ENCODE measurements around the gene METTL9.
"Not testable (repeated sequence)": the region's sequence is repeated elsewhere in the genome, so short reads cannot be mapped to it uniquely, and the experiment has no call there.

METTL9 gene

GRCh38 chr16:21599122-21600030, at the start of gene METTL9:
Gene METTL9 (plus strand): TSS chr16:21599577. CDS start chr16:21599734, 157 bp downstream.
- H3K4me1 Mint-ChIP-seq: peaks cover 41% of the 10 kb centered on the region
- H3K9me3 Mint-ChIP-seq: no peaks in the 10 kb centered on the region
- H3K4me3 Mint-ChIP-seq: peak within 1 kb of the TSS; percentile 90
- peak; percentile 96 for ATAC-seq
- no peaks in the 10 kb centered on the region for H3K36me3 Mint-ChIP-seq
- H3K27ac Mint-ChIP-seq: peak within 1 kb of the TSS; percentile 90
- no peaks in the 10 kb centered on the region for H3K27me3 Mint-ChIP-seq

- not testable (repeated sequence) for H3K9me3 Mint-ChIP-seq, ATAC-seq, H3K27me3 Mint-ChIP-seq, H3K4me3 Mint-ChIP-seq, H3K36me3 Mint-ChIP-seq, H3K27ac Mint-ChIP-seq
- H3K4me1 Mint-ChIP-seq: peaks cover 14% of the 10 kb centered on the region
These were observed 49.4 kb upstream of the METTL9 start for GRCh38 chr16:21549975-21550374.

DNA sequence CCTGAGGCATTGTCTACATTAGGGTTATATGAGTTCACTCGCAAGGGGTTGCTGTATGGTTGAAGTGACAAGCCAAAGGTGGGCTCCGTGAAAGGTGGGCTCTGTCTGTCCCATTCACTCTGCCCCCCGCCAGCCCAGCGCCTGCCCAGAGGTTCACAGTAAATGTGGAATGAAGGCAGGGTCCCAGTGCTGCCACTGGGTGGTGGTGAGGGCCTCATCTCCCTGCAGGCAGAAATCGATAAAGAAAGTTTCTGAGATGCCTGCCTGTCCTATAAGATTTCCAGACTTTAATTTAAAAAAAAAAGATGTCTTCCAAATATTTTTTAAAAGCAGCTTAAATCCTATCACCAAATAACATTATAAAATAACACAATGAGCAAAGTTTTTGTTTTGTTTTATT, 48.9 kb upstream of the METTL9 start:
- H3K4me3 Mint-ChIP-seq, ATAC-seq, H3K27ac Mint-ChIP-seq, H3K27me3 Mint-ChIP-seq, H3K36me3 Mint-ChIP-seq, H3K9me3 Mint-ChIP-seq: not testable (repeated sequence)
- peaks cover 18% of the 10 kb centered on the region for H3K4me1 Mint-ChIP-seq

DNA sequence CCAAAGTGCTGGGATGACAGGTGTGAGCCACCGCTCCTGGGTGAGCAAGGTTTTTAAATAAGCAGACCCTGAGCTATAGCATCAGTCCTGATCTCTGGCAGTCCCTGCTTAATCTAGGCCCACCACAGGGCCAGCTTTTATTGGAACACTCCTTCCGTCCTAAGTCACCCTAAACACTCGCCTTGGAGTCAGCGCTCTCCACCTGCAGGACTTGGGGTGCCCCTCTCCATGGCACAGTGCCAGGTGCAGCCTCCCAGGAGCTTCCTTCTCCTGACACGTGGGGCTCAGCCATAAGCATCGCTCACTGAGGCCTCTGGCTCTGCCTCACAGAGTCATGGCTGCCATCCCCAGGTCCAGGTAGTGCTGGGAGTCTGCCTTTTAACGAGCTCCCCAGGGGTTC, 48.3 kb upstream of the METTL9 start:
- H3K27me3 Mint-ChIP-seq, H3K27ac Mint-ChIP-seq, H3K4me3 Mint-ChIP-seq, H3K36me3 Mint-ChIP-seq, H3K9me3 Mint-ChIP-seq, ATAC-seq: not testable (repeated sequence)
- peaks cover 21% of the 10 kb centered on the region for H3K4me1 Mint-ChIP-seq

- H3K4me1 Mint-ChIP-seq: peaks cover 21% of the 10 kb centered on the region
- not testable (repeated sequence) for H3K36me3 Mint-ChIP-seq, H3K27me3 Mint-ChIP-seq, H3K9me3 Mint-ChIP-seq, H3K4me3 Mint-ChIP-seq, ATAC-seq, H3K27ac Mint-ChIP-seq
These were observed 47.8 kb upstream of the METTL9 start for GRCh38 chr16:21551600-21551999.

- H3K27me3 Mint-ChIP-seq, ATAC-seq, H3K9me3 Mint-ChIP-seq, H3K36me3 Mint-ChIP-seq, H3K4me3 Mint-ChIP-seq: not testable (repeated sequence)
- Mint-ChIP-seq H3K27ac (peak overlapping the region; percentile 75), H3K4me1 (peaks cover 21% of the 10 kb centered on the region)
These were observed 45.7 kb upstream of the METTL9 start for GRCh38 chr16:21553481-21554296.

DNA sequence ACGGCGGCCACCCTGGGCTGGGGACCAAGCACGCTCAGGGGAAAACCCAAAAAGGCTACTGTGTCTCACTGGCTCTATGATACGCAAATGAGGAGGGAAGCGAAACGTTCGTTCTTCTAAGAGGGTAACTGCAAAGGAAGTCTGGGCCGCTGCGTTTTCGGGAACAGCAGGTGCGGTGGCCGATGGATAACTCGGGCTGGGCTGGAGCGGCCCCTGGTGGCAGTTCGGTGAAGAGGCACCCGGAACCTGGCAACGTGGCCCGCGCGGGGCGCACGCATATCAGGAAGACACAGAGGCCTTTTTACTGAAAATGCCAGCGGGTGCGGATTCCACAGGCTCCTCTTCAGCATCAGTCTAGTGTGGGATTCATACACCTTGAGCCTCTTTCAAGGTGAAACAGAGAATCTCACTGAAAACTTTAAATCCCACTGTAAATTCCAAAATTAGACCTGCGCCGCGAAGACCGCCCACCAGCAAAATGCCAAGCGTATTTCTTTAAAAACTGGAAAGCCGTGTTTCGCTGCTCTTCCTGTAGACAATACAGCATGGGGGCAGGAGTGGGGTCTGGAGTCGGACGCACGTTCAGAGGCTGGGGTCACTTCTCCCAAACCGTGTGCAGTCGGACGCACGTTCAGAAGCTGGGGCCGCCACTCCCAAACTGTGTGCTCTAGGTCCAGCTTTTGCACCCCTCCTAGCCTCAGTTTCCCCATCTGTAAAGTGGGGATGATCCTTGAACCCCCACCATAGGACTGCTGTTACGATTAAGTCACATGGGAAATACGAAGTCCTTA, 44.4 kb upstream of the METTL9 start:
- Mint-ChIP-seq H3K4me3 (peak overlapping the region; percentile 63), H3K4me1 (peaks cover 21% of the 10 kb centered on the region), H3K9me3 (no peaks in the 10 kb centered on the region), H3K27ac (peak overlapping the region; percentile 75), H3K36me3 (no peaks in the 10 kb centered on the region), H3K27me3 (peaks cover 8% of the 10 kb centered on the region)
- ATAC-seq: peak; percentile 99

DNA sequence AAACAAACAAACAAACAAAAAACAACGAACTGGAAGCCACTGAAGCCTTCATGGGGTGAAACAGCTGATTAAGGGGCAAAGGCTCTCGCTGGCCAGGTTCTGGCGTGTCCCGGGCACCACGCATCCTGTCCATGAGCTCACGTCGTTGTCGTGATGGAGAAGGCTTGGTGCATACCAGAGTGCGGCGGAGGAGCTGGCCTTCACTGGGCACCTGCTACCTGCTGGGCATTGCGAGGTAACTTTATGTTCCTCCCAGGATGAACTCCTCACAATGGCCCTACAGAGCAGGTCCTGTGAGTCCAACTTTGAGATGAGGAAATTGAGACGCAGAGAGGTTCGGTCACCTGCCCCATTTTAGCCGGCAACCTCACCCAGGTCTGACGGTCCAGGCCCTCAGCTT, 43.8 kb upstream of the METTL9 start:
- peaks cover 21% of the 10 kb centered on the region for H3K4me1 Mint-ChIP-seq
- peak overlapping the region; percentile 75 for H3K27ac Mint-ChIP-seq
- H3K9me3 Mint-ChIP-seq, H3K36me3 Mint-ChIP-seq, H3K27me3 Mint-ChIP-seq, ATAC-seq, H3K4me3 Mint-ChIP-seq: not testable (repeated sequence)

GRCh38 chr16:21556026-21556595, 43.3 kb upstream of the METTL9 start:
- H3K9me3 Mint-ChIP-seq, H3K4me3 Mint-ChIP-seq, H3K27me3 Mint-ChIP-seq, H3K36me3 Mint-ChIP-seq, ATAC-seq: not testable (repeated sequence)
- peak overlapping the region; percentile 52 for H3K27ac Mint-ChIP-seq
- H3K4me1 Mint-ChIP-seq: peaks cover 21% of the 10 kb centered on the region

GRCh38 chr16:21556651-21557241, 42.6 kb upstream of the METTL9 start:
- H3K4me3 Mint-ChIP-seq, H3K27me3 Mint-ChIP-seq, ATAC-seq, H3K9me3 Mint-ChIP-seq, H3K36me3 Mint-ChIP-seq: not testable (repeated sequence)
- H3K27ac Mint-ChIP-seq: peak overlapping the region; percentile 52
- peaks cover 21% of the 10 kb centered on the region for H3K4me1 Mint-ChIP-seq

DNA sequence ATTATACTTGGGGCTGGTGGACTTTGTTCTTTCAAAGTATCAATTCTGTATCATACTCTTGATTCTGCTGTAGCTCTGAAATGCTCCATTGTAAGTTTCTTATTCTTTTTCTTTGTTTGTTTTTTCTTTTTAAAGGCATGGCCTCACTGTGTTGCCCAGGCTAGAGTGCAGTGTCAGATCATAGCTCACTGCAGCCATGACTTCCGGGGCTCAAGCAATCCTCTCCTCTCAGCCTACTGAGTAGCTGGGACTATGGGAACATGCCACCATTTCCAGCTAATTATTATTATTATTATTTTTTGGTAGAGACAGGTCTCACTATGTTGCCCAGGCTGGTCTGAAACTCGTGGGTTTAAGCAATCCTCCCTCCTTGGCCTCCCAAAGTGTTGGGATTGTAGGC, 38.9 kb upstream of the METTL9 start:
- H3K9me3 Mint-ChIP-seq: no peaks in the 10 kb centered on the region
- H3K27ac Mint-ChIP-seq: no peak overlapping the region
- ATAC-seq: no peak

GRCh38 chr16:21563676-21564075, 35.7 kb upstream of the METTL9 start:
- H3K4me3 Mint-ChIP-seq: no peak overlapping the region
- no peak for ATAC-seq
- H3K27ac Mint-ChIP-seq: no peak overlapping the region
- H3K9me3 Mint-ChIP-seq: no peaks in the 10 kb centered on the region
- H3K4me1 Mint-ChIP-seq: peaks cover 5% of the 10 kb centered on the region
- no peaks in the 10 kb centered on the region for H3K36me3 Mint-ChIP-seq
- no peaks in the 10 kb centered on the region for H3K27me3 Mint-ChIP-seq

More for the DNA sequence above, 38.9 kb upstream of the METTL9 start:
- H3K27me3 Mint-ChIP-seq: peaks cover 8% of the 10 kb centered on the region
- H3K4me3 Mint-ChIP-seq: no peak overlapping the region
- H3K36me3 Mint-ChIP-seq: no peaks in the 10 kb centered on the region
- H3K4me1 Mint-ChIP-seq: peaks cover 8% of the 10 kb centered on the region

DNA sequence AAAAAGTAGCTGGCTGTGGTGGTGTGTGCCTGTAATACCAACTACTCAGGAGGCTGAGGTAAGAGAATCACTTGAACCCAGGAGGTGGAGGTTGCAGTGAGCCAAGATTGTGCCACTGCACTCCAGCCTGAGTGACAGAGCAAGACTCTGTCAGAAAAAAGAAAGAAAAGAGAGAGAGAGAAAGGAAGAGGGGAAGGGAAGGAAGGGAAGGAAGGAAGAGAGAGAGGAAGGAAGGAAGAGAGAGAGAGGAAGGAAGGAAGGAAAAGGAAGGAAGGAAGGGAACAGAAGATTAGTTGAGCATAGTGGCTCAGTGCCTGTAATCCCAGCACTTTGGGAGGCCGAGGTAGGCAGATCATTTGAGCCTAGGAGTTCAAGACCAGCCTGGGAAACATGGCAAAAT, 35.0 kb upstream of the METTL9 start:
- H3K36me3 Mint-ChIP-seq, H3K27me3 Mint-ChIP-seq, H3K9me3 Mint-ChIP-seq, H3K4me1 Mint-ChIP-seq, ATAC-seq, H3K27ac Mint-ChIP-seq, H3K4me3 Mint-ChIP-seq: not testable (repeated sequence)

- no peak overlapping the region for H3K4me3 Mint-ChIP-seq
These were observed 33.9 kb upstream of the METTL9 start for GRCh38 chr16:21565507-21565860.

More at GRCh38 chr16:21565507-21565860, 33.9 kb upstream of the METTL9 start:
- no peak overlapping the region for H3K27ac Mint-ChIP-seq
- H3K9me3 Mint-ChIP-seq: no peaks in the 10 kb centered on the region
- H3K36me3 Mint-ChIP-seq: no peaks in the 10 kb centered on the region
- no peak for ATAC-seq
- H3K4me1 Mint-ChIP-seq: peaks cover 5% of the 10 kb centered on the region
- H3K27me3 Mint-ChIP-seq: no peaks in the 10 kb centered on the region
